Measurements from ENCODE around the gene DEPDC5.

GRCh38 chr22:31872209-31872608 lies 118.4 kb downstream of the DEPDC5 start:
- TF ChIP-seq CTCF (conservative IDR thresholded peaks at IDR 0.05; ENCODE audit: low read depth, low read length) (peak; percentile 42; the same call in 1 of the 2 replicates), EZH2 (IDR thresholded peaks at IDR 0.05; ENCODE audit: borderline replicate concordance, low read depth, low read length, poor library complexity, severe bottlenecking) (no peak)

Data from A673 (cell line).